PC-9 (cell line): ENCODE data around the gene PRICKLE4.

ENCODE experiments used
- CTCF ChIP-seq: fragments of 200-600 bp; sonication (generic); conservative IDR thresholded peaks from 2 replicates; pipeline ENCODE4 v1.6.1; 2017; ENCODE audit warnings: mixed run types, antibody characterized with exemption, mild to moderate bottlenecking, moderate library complexity
- EZH2 ChIP-seq: fragments of 200-600 bp; sonication (generic); IDR thresholded peaks from 2 replicates; pipeline ENCODE4 v1.8.0; 2017; ENCODE audit warnings: antibody characterized with exemption, low read depth

DNA sequence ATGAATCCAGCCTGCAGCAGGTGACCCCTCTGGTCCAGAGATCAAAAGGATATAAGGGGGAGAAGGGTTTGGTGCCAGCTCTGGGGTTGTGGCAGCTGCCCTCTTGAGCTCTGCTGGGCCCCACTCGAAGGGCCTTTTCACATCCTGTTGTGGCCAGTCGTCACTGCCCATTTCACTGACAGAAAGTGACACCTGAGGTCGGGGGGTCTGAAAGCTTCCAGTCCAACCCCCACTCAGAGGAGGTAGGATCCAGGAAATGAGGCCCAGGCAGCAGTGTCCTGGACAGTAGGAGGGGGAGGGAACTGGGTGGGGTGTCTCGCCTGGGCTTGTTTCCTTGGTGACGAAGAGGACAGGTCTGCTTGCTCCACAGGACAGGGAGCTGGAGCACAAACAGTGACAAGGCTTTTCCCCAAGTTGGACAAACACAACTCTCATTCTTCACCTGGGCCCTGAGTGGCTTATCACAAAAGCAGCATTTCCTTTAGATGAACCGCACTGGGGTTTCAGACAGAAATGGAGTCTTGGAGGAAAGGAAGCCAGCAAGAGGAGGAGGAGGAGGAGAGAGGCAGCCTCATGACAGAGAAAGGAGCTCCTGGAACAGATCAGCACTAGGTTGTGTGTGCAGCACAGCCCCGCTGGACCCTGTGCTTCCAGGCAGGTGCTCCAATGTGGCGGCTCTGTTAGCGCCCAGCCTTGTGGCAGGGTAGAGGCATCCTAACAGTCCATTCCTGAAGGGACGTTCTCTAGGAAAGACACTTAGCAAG, 11.9 kb upstream of the PRICKLE4 start:
- TF ChIP-seq CTCF (no peak), EZH2 (no peak)
